ENCODE measurements around the gene MAP2K5.
A peak's percentile ranks its signal among the peaks of the same experiment; 100 is the strongest.

Gene MAP2K5

DNA sequence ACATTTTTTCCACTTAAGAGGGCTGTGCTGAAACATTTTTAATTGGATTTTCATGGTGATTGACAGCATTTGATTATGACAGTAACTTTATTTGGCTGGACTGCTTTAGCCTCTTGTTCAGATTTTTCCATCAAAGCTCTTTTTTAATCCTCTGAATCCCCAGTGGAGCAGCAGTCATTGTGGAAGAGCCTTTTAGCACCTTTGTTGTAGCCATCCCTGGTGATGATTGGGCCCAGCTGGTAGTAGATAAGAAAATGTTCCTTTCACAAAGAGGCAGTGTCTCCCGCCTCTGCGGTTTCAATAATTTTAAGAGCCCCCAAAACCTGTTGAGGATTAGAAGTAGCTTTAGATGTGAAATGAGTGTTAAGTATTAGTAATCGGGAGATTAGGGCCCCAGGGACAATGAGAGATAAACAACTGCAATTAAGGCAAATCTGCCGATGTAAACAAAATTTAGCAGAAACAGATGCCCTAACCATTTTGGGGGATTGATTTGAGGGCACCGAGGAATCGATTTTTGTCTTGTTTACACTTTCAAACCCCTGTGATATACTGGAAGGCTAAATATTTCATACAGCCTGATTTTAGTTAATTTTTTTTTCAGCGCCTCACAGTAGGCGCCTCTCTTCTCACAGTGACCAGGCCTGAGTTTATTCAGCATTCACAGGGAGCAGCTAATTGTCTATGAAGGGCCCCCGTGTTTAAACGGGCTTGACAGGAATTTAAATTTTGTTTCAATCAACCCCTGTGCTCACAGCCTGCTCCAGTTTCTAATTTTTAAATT lies 239.6 kb downstream of the MAP2K5 start:
- H3K4me2 ChIP-seq (ENCODE audit: low read length) = peak overlapping the region; percentile 96
- H3K4me3 ChIP-seq (ENCODE audit: low read depth, low read length, poor library complexity, severe bottlenecking) = peak overlapping the region; percentile 80
- H3K9ac ChIP-seq (ENCODE audit: low read length) = peak overlapping the region; percentile 97
- TF ChIP-seq EZH2 (IDR thresholded peaks at IDR 0.05; ENCODE audit: borderline replicate concordance, low read length) = no peak
- TF ChIP-seq, protein P1, sequence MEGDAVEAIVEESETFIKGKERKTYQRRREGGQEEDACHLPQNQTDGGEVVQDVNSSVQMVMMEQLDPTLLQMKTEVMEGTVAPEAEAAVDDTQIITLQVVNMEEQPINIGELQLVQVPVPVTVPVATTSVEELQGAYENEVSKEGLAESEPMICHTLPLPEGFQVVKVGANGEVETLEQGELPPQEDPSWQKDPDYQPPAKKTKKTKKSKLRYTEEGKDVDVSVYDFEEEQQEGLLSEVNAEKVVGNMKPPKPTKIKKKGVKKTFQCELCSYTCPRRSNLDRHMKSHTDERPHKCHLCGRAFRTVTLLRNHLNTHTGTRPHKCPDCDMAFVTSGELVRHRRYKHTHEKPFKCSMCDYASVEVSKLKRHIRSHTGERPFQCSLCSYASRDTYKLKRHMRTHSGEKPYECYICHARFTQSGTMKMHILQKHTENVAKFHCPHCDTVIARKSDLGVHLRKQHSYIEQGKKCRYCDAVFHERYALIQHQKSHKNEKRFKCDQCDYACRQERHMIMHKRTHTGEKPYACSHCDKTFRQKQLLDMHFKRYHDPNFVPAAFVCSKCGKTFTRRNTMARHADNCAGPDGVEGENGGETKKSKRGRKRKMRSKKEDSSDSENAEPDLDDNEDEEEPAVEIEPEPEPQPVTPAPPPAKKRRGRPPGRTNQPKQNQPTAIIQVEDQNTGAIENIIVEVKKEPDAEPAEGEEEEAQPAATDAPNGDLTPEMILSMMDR (IDR thresholded peaks at IDR 0.05; ENCODE audit: low read length) = no peak
- H3K9me2 ChIP-seq (ENCODE audit: low read depth, low read length) = no peaks in the 10 kb centered on the region
- no peak overlapping the region for H2AFZ ChIP-seq (ENCODE audit: low read length)
- peaks cover 100% of the 10 kb centered on the region for H3K4me1 ChIP-seq (ENCODE audit: insufficient read depth, low read length, severe bottlenecking)
- H4K20me1 ChIP-seq (ENCODE audit: insufficient read depth, low read length) = no peaks in the 10 kb centered on the region
- H3F3A ChIP-seq (ENCODE audit: insufficient read depth, low read length) = peaks cover 12% of the 10 kb centered on the region
- no peaks in the 10 kb centered on the region for H3K36me3 ChIP-seq (ENCODE audit: insufficient read depth, low read length)
- no peaks in the 10 kb centered on the region for H3K27me3 ChIP-seq (ENCODE audit: insufficient read depth, low read length)
- peaks cover 14% of the 10 kb centered on the region; the same call in 1 of the 2 replicates for H3K79me2 ChIP-seq (ENCODE audit: insufficient read depth, low read length)
- no peaks in the 10 kb centered on the region for H3K9me3 ChIP-seq (ENCODE audit: low read length)
- H3K27ac ChIP-seq (ENCODE audit: low read depth, low read length, poor library complexity, severe bottlenecking) = peak overlapping the region; percentile 99

DNA sequence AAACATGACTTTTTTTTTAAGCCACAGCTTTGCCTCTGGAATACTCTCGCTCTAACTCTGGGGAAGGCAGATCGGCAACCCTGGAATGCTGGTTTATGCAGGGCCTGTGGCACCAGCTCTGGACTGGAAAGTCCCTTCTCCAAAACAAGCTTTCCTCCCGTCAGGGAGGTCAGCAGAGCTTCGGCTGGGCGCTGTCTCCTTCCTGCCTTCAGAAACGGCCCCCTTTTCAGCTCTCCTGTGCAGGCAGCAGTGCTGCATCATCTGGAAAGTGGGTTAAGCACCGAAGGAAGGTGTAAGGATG lies 240.1 kb downstream of the MAP2K5 start:
- Histone ChIP-seq H3K27me3 (ENCODE audit: insufficient read depth, low read length) (no peaks in the 10 kb centered on the region), H3K9me3 (ENCODE audit: low read length) (no peaks in the 10 kb centered on the region), H3K79me2 (ENCODE audit: insufficient read depth, low read length) (peaks cover 14% of the 10 kb centered on the region; the same call in 1 of the 2 replicates), H2AFZ (ENCODE audit: low read length) (no peak overlapping the region), H3K36me3 (ENCODE audit: insufficient read depth, low read length) (no peaks in the 10 kb centered on the region), H3K9me2 (ENCODE audit: low read depth, low read length) (no peaks in the 10 kb centered on the region), H3K9ac (ENCODE audit: low read length) (peak overlapping the region; percentile 97), H3F3A (ENCODE audit: insufficient read depth, low read length) (peaks cover 12% of the 10 kb centered on the region), H3K4me1 (ENCODE audit: insufficient read depth, low read length, severe bottlenecking) (peaks cover 100% of the 10 kb centered on the region), H3K4me3 (ENCODE audit: low read depth, low read length, poor library complexity, severe bottlenecking) (peak overlapping the region; percentile 80), H4K20me1 (ENCODE audit: insufficient read depth, low read length) (no peaks in the 10 kb centered on the region), H3K27ac (ENCODE audit: low read depth, low read length, poor library complexity, severe bottlenecking) (peak overlapping the region; percentile 99), H3K4me2 (ENCODE audit: low read length) (peak overlapping the region; percentile 96)
- TF ChIP-seq, protein P1 (IDR thresholded peaks at IDR 0.05; ENCODE audit: low read length) = no peak
- no peak for TF ChIP-seq EZH2 (IDR thresholded peaks at IDR 0.05; ENCODE audit: borderline replicate concordance, low read length)

DNA sequence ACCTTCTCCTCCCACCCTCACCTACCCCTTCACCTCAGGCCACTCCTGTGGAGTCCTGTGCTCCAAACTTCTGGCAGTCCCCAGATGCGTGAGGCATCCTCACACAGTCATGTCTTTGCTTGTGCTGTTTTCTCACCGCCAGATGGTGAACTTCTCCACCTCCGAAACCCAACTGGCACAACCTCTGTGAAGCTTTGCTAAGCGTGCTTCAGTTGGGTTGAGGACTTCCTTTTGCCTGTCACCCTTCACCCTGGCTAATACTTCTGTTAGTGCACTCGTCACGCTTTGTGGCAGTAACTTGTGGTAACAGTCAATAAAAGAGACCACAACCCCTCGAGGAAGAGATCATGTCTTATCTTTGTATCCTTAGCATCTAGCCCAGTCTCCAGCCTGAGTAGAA lies 240.8 kb downstream of the MAP2K5 start:
- H3K4me1 ChIP-seq (ENCODE audit: insufficient read depth, low read length, severe bottlenecking) = peaks cover 100% of the 10 kb centered on the region
- H3K4me2 ChIP-seq (ENCODE audit: low read length) = peak overlapping the region; percentile 96
- no peaks in the 10 kb centered on the region for H3K9me3 ChIP-seq (ENCODE audit: low read length)
- H3K9me2 ChIP-seq (ENCODE audit: low read depth, low read length) = no peaks in the 10 kb centered on the region
- no peaks in the 10 kb centered on the region for H4K20me1 ChIP-seq (ENCODE audit: insufficient read depth, low read length)
- peak overlapping the region; percentile 97 for H3K9ac ChIP-seq (ENCODE audit: low read length)
- no peak for TF ChIP-seq EZH2 (IDR thresholded peaks at IDR 0.05; ENCODE audit: borderline replicate concordance, low read length)
- TF ChIP-seq, protein P1 (IDR thresholded peaks at IDR 0.05; ENCODE audit: low read length) = peak; percentile 78
- H3K4me3 ChIP-seq (ENCODE audit: low read depth, low read length, poor library complexity, severe bottlenecking) = peak overlapping the region; percentile 80
- no peak overlapping the region for H2AFZ ChIP-seq (ENCODE audit: low read length)
- peaks cover 14% of the 10 kb centered on the region; the same call in 1 of the 2 replicates for H3K79me2 ChIP-seq (ENCODE audit: insufficient read depth, low read length)
- no peaks in the 10 kb centered on the region for H3K27me3 ChIP-seq (ENCODE audit: insufficient read depth, low read length)
- H3K36me3 ChIP-seq (ENCODE audit: insufficient read depth, low read length) = no peaks in the 10 kb centered on the region
- H3K27ac ChIP-seq (ENCODE audit: low read depth, low read length, poor library complexity, severe bottlenecking) = peak overlapping the region; percentile 99
- H3F3A ChIP-seq (ENCODE audit: insufficient read depth, low read length) = peaks cover 12% of the 10 kb centered on the region

Data from OCI-LY1 (cell line).